Hepatocyte (in vitro differentiated cells): Measurements from ENCODE around the gene ARHGAP11A.
"Not testable (repeated sequence)": the region's sequence is repeated elsewhere in the genome, so short reads cannot be mapped to it uniquely, and the experiment has no call there.

ENCODE experiments used
- EZH2 ChIP-seq: fragments of 200-600 bp; sonication (generic); IDR thresholded peaks from 2 replicates; pipeline ENCODE4 v1.6.1; 2016; ENCODE audit warnings: antibody characterized with exemption, mild to moderate bottlenecking, borderline replicate concordance
- EZH2phosphoT487 ChIP-seq: fragments of 200-600 bp; sonication (generic); IDR thresholded peaks from one replicate; pipeline ENCODE4 v1.6.1; 2018; ENCODE audit warnings: antibody characterized with exemption, mild to moderate bottlenecking, low read depth, moderate library complexity; ENCODE audit not compliant: unreplicated experiment, severe bottlenecking
- TF ChIP-seq, protein P1 (sequence below): fragments of 200-600 bp; sonication (generic); IDR thresholded peaks from 2 replicates; pipeline ENCODE4 v1.5.1; 2016; ENCODE audit warnings: antibody characterized with exemption, mild to moderate bottlenecking; ENCODE audit not compliant: poor library complexity

DNA sequence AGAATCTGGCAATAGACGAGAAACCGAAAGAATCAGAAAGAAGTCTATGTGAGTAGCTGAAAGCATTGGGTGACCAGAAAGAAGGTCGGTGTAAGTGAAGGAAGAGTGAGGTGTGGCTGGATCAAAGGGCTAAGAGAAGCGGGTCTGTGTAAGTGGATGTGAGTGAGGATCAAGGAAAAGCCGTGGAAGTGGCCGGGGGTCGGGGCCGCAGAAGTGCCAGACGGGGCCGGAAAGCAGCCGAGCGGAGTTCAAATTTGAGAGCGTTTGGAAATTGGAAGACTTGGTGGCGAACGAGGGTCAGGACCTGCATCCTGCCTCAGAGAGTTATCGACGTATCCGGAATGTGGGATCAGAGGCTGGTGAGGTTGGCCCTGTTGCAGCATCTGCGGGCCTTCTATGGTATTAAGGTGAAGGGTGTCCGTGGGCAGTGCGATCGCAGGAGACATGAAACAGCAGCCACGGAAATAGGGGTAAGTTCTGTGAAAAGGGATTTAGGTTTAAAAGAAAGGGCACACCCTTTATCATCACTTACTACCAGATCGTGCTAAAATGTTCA lies 645 bp downstream of the ARHGAP11A start:
- TF ChIP-seq, protein P1, sequence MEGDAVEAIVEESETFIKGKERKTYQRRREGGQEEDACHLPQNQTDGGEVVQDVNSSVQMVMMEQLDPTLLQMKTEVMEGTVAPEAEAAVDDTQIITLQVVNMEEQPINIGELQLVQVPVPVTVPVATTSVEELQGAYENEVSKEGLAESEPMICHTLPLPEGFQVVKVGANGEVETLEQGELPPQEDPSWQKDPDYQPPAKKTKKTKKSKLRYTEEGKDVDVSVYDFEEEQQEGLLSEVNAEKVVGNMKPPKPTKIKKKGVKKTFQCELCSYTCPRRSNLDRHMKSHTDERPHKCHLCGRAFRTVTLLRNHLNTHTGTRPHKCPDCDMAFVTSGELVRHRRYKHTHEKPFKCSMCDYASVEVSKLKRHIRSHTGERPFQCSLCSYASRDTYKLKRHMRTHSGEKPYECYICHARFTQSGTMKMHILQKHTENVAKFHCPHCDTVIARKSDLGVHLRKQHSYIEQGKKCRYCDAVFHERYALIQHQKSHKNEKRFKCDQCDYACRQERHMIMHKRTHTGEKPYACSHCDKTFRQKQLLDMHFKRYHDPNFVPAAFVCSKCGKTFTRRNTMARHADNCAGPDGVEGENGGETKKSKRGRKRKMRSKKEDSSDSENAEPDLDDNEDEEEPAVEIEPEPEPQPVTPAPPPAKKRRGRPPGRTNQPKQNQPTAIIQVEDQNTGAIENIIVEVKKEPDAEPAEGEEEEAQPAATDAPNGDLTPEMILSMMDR: not testable (repeated sequence)
- not testable (repeated sequence) for TF ChIP-seq EZH2, EZH2phosphoT487
